GM12878 (cell line): ENCODE measurements around the gene SNED1. TPM values are rescaled to one million over a fixed set of nuclear protein-coding genes. Genes with fewer than 3 reads are reported as not detected.
A peak's percentile ranks its signal among the peaks of the same experiment; 100 is the strongest.

Source experiments
- ATAC-seq: fragments of 200-7000 bp; cut with Tn5 transposase; 3 replicates; pipeline ENCODE4 v1.9.1; 2020; ENCODE audit warnings: mild to moderate bottlenecking, moderate library complexity
- BruUV-seq: library from RNA; stranded (reverse); fragments of 400-500 nt; replicated peaks from 2 replicates; lab custom pipeline; 2021; lab: Mats Ljungman, UMichigan
- CTCF ChIA-PET: fragments of 300-600 bp; sonication (Branson Sonifier 250); formaldehyde crosslinking; extraction: SDS; loops from one replicate; lab custom pipeline; 2021; ENCODE audit warnings: inconsistent platforms; lab: Yijun Ruan, JAX
- POLR2A ChIA-PET: fragments of 350-600 bp; formaldehyde crosslinking; extraction: SDS; loops from one replicate; lab custom pipeline; 2021; ENCODE audit warnings: inconsistent platforms; lab: Charles Lee
- RAD21 ChIA-PET: fragments of 300-600 bp; sonication (Branson Sonifier 250); formaldehyde crosslinking; loops from one replicate; lab custom pipeline; 2023; ENCODE audit warnings: antibody characterized with exemption; ENCODE audit not compliant: unreplicated experiment; lab: Charles Lee
- SMC1A ChIA-PET: fragments of 300-600 bp; sonication (Branson Sonifier 250); formaldehyde crosslinking; loops from one replicate; lab custom pipeline; 2023; ENCODE audit not compliant: unreplicated experiment, uncharacterized antibody; lab: Charles Lee
- DNase-seq: peaks from one replicate; pipeline ENCODE4 v3.0.0-alpha.2; 2011; ENCODE audit warnings: low read depth, low spot score
- FAIRE-seq: peaks from 3 replicates; lab custom pipeline; 2011; peaks lifted over from hg19 to GRCh38; lab: Jason Lieb, UNC
- H2AFZ ChIP-seq: 2 replicates; pipeline ENCODE4 v1.6.0; 2011; ENCODE audit warnings: low read depth, low read length, control low read depth; ENCODE audit not compliant: control insufficient read depth
- H3K27ac ChIP-seq: 2 replicates; pipeline ENCODE4 v1.5.1; 2011; ENCODE audit warnings: control low read depth; ENCODE audit not compliant: control insufficient read depth, insufficient read depth
- H3K27me3 ChIP-seq, 2 experiments: replicated peaks in 1 of 2; 2 replicates each; pipeline versions ENCODE4 v1.6.0 to v1.6.1; 2011; ENCODE audit warnings: low read length in 1 of 2; ENCODE audit not compliant: control insufficient read depth in 2 of 2, insufficient read depth in 2 of 2
- H3K36me3 ChIP-seq, 2 experiments: 2 replicates each; pipeline ENCODE4 v1.5.1; 2011; ENCODE audit warnings: low read length in 1 of 2; ENCODE audit not compliant: control insufficient read depth in 2 of 2, insufficient read depth in 2 of 2
- H3K4me1 ChIP-seq: 2 replicates; pipeline ENCODE4 v1.6.1; 2011; ENCODE audit warnings: mild to moderate bottlenecking, low read length, moderate library complexity, mixed read lengths; ENCODE audit not compliant: control insufficient read depth, insufficient read depth
- H3K4me2 ChIP-seq: 2 replicates; pipeline ENCODE4 v1.6.0; 2011; ENCODE audit warnings: control low read depth; ENCODE audit not compliant: control insufficient read depth, insufficient read depth
- H3K4me3 ChIP-seq: fragments of 200-600 bp; sonication (generic); 2 replicates; pipeline ENCODE4 v1.5.1; 2016
- H3K79me2 ChIP-seq: 2 replicates; pipeline ENCODE4 v1.6.0; 2011; ENCODE audit warnings: low read length; ENCODE audit not compliant: control insufficient read depth, insufficient read depth
- H3K9ac ChIP-seq: 2 replicates; pipeline ENCODE4 v1.8.0; 2011; ENCODE audit warnings: low read length, control low read depth, mixed read lengths; ENCODE audit not compliant: control insufficient read depth, insufficient read depth
- H3K9me3 ChIP-seq: replicated peaks from 3 replicates; pipeline ENCODE4 v1.5.1; 2011; ENCODE audit warnings: mild to moderate bottlenecking, low read length; ENCODE audit not compliant: control insufficient read depth, insufficient read depth
- H4K20me1 ChIP-seq: 2 replicates; pipeline ENCODE4 v1.6.0; 2011; ENCODE audit not compliant: control insufficient read depth, insufficient read depth
- ASH2L ChIP-seq: fragments of 300-600, 200-600 bp; sonication (generic); IDR thresholded peaks from 2 replicates; pipeline ENCODE4 v1.6.1; 2017; ENCODE audit warnings: low read depth, mild to moderate bottlenecking, borderline replicate concordance
- BMI1 ChIP-seq: fragments of 450-650 bp; IDR thresholded peaks from 2 replicates; pipeline ENCODE4 v1.6.1; 2016; ENCODE audit warnings: mild to moderate bottlenecking, moderate library complexity, borderline replicate concordance
- HSF1 ChIP-seq: fragments of 150-350 bp; IDR thresholded peaks from 2 replicates; pipeline ENCODE4 v1.6.1; 2014; ENCODE audit warnings: mild to moderate bottlenecking, low read depth, low read length
- MLLT1 ChIP-seq: fragments of 450-650 bp; IDR thresholded peaks from 2 replicates; pipeline ENCODE4 v1.6.1; 2016; ENCODE audit warnings: mild to moderate bottlenecking
- NFIC ChIP-seq: IDR thresholded peaks from 2 replicates; pipeline ENCODE4 v1.6.1; 2012; ENCODE audit warnings: low read depth, mild to moderate bottlenecking, inconsistent platforms, low read length, moderate library complexity
- POLR2A ChIP-seq: IDR thresholded peaks from 2 replicates; pipeline ENCODE4 v1.6.1; 2011; ENCODE audit warnings: low read depth, mild to moderate bottlenecking, low read length
- RCOR1 ChIP-seq: conservative IDR thresholded peaks from 2 replicates; pipeline ENCODE4 v1.6.1; 2012; ENCODE audit warnings: low read depth, low read length, improper control_type of control experiment
- SMC3 ChIP-seq: IDR thresholded peaks from 2 replicates; pipeline ENCODE4 v1.6.1; 2011; ENCODE audit warnings: low read length, improper control_type of control experiment, borderline replicate concordance
- ZBTB33 ChIP-seq: fragments of 450-650 bp; IDR thresholded peaks from 2 replicates; pipeline ENCODE4 v1.6.1; 2017; ENCODE audit warnings: mild to moderate bottlenecking
- ZBTB40 ChIP-seq: fragments of 450-650 bp; IDR thresholded peaks from 2 replicates; pipeline ENCODE4 v1.6.1; 2016; ENCODE audit warnings: mild to moderate bottlenecking, moderate library complexity, borderline replicate concordance
- WGBS: methylation state at CpG from one replicate; pipeline ENCODE4 v1.1.6; 2016; ENCODE audit warnings: low lambda C conversion rate; ENCODE audit not compliant: insufficient replicate concordance, insufficient coverage; ENCODE audit errors: missing lambda C conversion rate; 5-methylcytosine and 5-hydroxymethylcytosine counted together
- in situ Hi-C: fragments of 300-500 bp; cut with MboI; formaldehyde crosslinking; loops from 9 replicates; pipeline ENCODE4 v1.14.3; 2018; ENCODE audit warnings: mixed read lengths
- intact Hi-C: fragments of 100-400 bp; cut with micrococcal nuclease; formaldehyde crosslinking; loops from one replicate; pipeline ENCODE4 v1.14.2; 2022; ENCODE audit not compliant: unreplicated experiment
- polyA plus RNA-seq, 11 experiments: library from polyadenylated mRNA; depleted of rRNA in 4 of 11; unstranded in 6 of 11; stranded (reverse) in 5 of 11; fragments of >200 nt; fragmentation: Nextera tagmentation in 4 of 11; fragmentation: Illumina TruSeq in 1 of 11; extraction: Ambion mirVana in 4 of 11; extraction: Trizol in 1 of 11; gene quantifications; 1 replicate in 1 of 11; 2 replicates in 10 of 11; pipeline versions ENCODE4 v1.2.1 to v1.2.3, GENCODE V29; 2011 to 2016; ENCODE audit warnings: inconsistent platforms in 2 of 11, missing spikeins in 2 of 11, low read depth in 1 of 11
- total RNA-seq, 4 experiments: library from RNA; depleted of rRNA in 3 of 4; stranded (reverse); fragments of >200 nt in 3 of 4; fragmentation: Illumina TruSeq in 1 of 4; extraction: Trizol in 1 of 4; gene quantifications; 2 replicates each; pipeline versions ENCODE4 v1.2.1 to v1.2.3, GENCODE V29; 2013 to 2021

Gene SNED1
- total and polyA plus RNA-seq, 10 of the 15 experiments (the other 5 are each of a cell fraction or from before 2014, with no cell fraction given) = 0.05 to 8.4 (median 3.0) TPM

- no peak for DNase-seq
- 0 out of 2 replicates have a peak, but pooled peaks have one; percentile 33 for TF ChIP-seq ZBTB33
- no peak for TF ChIP-seq ASH2L
- no peak for TF ChIP-seq BMI1
- TF ChIP-seq HSF1 = no peak
- TF ChIP-seq RCOR1 = no peak
- peak; percentile 97 for TF ChIP-seq MLLT1
- TF ChIP-seq NFIC = no peak
- TF ChIP-seq ZBTB40 = 0 out of 2 replicates have a peak, but pooled peaks have one; percentile 20
- TF ChIP-seq SMC3 = no peak
- peak; percentile 20; the same call in 1 of the 2 replicates for TF ChIP-seq POLR2A
- Histone ChIP-seq H3K79me2 (peaks cover 31% of the 10 kb centered on the region), H2AFZ (no peak overlapping the region), H3K27me3 (no peaks in the 10 kb centered on the region), H4K20me1 (no peaks in the 10 kb centered on the region), H3K9me3 (peaks cover under 1% of the 10 kb centered on the region), H3K36me3 (peaks cover 11 to 12% of the 10 kb centered on the region in 2 experiments; a peak in 3 of 4 replicates), H3K4me3 (no peak overlapping the region; the same call in 1 of the 2 replicates), H3K9ac (no peak overlapping the region), H3K4me1 (peaks cover 43% of the 10 kb centered on the region), H3K27ac (peak overlapping the region; percentile 97; the same call in 1 of the 2 replicates), H3K4me2 (peak overlapping the region; percentile 77)
- POLR2A ChIA-PET = interaction anchor here (1.2 to 4.3 kb wide), 3 partner anchors 13 to 24 kb away, joined by 3 to 35 read pairs (median 5); partner anchors contain the start of genes PASK and PPP1R7
- RAD21 ChIA-PET = interaction anchor here (0.7 to 1.8 kb wide), 5 partner anchors 8 to 48 kb away, joined by 3 to 6 read pairs (median 3); partner anchors contain the start of gene PASK
- no peak for FAIRE-seq
- BruUV-seq = no TSS peak
- no peak for ATAC-seq
- in situ Hi-C loops (no loop called here), intact Hi-C loops (loop anchor here (2.0 kb wide), 2 partner anchors 23 to 27 kb away; partner anchors contain the start of gene PASK)
- WGBS = 98% methylated on average over 21 of the region's 21 CpGs
- SMC1A ChIA-PET = interaction anchor here (0.9 to 5.4 kb wide), 5 partner anchors 9 to 48 kb away, joined by 3 to 48 read pairs (median 4); partner anchors contain the start of gene MTERF4
- CTCF ChIA-PET = interaction anchor here (0.5 to 0.9 kb wide), 2 partner anchors 14 to 371 kb away, joined by 3 to 4 read pairs; no protein-coding TSS in a partner anchor
Measured at GRCh38 chr2:241126201-241126611, 127.8 kb downstream of the SNED1 start.
